GM13976 (cell line): ENCODE results near the gene OSM.

Experiments used
- DNase-seq: peaks from one replicate; pipeline ENCODE4 v3.0.0; 2012; ENCODE audit warnings: low spot score
- in situ Hi-C: fragments of 300-500 bp; cut with MboI; formaldehyde crosslinking; loops from one replicate; pipeline ENCODE4 v1.12.0; 2022; ENCODE audit warnings: low sequenced_read_pairs, mixed read lengths, inconsistent platforms; ENCODE audit not compliant: unreplicated experiment
- TF ChIP-seq, protein P1 (sequence below): IDR thresholded peaks from 2 replicates; pipeline ENCODE4 v1.5.1; 2012; ENCODE audit warnings: borderline replicate concordance, mild to moderate bottlenecking; ENCODE audit not compliant: insufficient read depth; ENCODE audit errors: extremely low read depth, missing control alignments, control extremely low read depth

The OSM gene

DNA sequence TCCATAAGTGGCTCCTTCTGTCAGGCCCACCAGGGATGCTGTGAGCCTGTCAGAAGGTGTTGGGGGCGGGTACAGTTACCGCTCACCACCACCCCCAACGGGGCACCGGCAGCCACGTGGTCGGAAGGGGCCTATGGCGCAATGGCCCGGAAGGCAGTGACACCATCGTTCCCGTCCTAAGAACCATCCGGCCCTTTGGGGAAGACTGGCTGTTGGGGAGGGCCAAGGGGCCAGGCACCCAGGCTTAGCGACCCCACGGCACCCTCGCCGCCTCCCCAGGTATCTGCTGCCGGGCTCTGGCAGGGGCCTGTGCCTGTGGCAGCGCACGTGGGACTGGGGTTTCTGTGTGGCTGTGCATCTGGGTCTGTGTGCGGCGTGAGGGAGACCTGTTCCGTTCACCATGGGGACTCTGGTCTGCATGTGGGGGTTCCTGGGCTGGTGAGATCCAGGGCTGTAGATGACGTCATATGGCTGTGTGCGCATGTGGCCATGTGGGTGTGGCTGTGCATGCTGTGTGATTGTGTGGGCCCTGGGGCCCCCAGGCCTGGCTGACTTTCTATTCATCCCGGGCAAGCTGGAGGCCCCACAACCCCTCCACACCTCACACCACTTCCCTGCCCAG lies 717 bp downstream of the OSM start:
- TF ChIP-seq, protein P1, sequence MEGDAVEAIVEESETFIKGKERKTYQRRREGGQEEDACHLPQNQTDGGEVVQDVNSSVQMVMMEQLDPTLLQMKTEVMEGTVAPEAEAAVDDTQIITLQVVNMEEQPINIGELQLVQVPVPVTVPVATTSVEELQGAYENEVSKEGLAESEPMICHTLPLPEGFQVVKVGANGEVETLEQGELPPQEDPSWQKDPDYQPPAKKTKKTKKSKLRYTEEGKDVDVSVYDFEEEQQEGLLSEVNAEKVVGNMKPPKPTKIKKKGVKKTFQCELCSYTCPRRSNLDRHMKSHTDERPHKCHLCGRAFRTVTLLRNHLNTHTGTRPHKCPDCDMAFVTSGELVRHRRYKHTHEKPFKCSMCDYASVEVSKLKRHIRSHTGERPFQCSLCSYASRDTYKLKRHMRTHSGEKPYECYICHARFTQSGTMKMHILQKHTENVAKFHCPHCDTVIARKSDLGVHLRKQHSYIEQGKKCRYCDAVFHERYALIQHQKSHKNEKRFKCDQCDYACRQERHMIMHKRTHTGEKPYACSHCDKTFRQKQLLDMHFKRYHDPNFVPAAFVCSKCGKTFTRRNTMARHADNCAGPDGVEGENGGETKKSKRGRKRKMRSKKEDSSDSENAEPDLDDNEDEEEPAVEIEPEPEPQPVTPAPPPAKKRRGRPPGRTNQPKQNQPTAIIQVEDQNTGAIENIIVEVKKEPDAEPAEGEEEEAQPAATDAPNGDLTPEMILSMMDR = no peak
- peak; percentile 91 for DNase-seq
- in situ Hi-C loops = loop anchor here (10.0 kb wide), 1 partner anchor 161 kb away; no protein-coding TSS in a partner anchor

DNA sequence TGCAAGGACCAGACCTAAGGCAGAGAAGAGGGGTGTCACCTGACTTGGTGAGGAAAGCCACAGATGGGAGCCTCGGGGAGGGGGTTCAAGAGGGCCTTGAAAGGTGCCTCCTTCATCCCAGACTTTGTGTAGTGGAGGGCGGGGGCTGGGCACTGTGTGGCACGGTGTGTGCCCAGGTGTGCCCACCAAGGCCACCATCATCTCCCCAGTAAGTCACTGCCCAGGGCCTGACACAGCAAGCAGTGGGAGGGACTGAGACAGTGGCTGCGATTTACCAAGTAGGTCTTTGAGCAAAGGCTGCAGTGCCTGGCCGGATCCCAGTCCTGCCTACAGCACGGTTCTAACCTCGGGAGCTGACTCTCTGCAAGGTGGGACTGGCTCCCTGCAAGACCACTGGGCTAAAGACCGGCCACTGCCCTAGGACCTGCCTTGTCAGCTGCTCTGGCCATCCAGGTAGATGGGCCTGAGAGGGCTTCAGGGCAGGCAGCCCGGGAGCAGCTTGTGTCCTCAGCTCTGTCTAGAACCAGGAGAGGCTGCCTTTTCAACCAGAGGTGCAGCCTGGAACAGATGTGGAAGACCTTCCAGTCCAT lies 1.4 kb downstream of the OSM start:
- TF ChIP-seq, protein P1 = no peak
- no peak for DNase-seq
- in situ Hi-C loops = loop anchor here (10.0 kb wide), 1 partner anchor 160 kb away; no protein-coding TSS in a partner anchor

DNA sequence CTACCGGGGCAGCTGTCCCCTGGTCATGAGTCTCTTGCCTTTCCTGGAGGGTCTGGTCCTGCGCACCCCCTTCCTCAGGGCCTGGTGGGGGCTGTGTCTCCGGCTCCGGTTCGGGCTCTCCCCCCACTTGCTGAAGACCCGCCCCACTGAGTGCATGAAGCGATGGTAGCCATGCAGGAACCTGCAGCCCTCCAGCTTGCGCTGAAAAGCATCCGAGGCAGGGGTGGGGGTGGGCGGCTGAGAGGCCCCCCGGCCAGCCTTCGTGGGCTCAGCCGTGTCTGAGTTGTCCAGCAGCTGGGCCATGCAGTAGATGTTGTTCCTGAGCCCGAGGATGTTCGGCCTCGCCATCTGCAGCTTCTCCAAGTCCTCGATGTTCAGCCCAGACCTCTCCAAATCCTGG lies 2.8 kb downstream of the OSM start:
- TF ChIP-seq, protein P1 = no peak
- in situ Hi-C loops = loop anchor here (10.0 kb wide), 1 partner anchor 159 kb away; no protein-coding TSS in a partner anchor

DNA sequence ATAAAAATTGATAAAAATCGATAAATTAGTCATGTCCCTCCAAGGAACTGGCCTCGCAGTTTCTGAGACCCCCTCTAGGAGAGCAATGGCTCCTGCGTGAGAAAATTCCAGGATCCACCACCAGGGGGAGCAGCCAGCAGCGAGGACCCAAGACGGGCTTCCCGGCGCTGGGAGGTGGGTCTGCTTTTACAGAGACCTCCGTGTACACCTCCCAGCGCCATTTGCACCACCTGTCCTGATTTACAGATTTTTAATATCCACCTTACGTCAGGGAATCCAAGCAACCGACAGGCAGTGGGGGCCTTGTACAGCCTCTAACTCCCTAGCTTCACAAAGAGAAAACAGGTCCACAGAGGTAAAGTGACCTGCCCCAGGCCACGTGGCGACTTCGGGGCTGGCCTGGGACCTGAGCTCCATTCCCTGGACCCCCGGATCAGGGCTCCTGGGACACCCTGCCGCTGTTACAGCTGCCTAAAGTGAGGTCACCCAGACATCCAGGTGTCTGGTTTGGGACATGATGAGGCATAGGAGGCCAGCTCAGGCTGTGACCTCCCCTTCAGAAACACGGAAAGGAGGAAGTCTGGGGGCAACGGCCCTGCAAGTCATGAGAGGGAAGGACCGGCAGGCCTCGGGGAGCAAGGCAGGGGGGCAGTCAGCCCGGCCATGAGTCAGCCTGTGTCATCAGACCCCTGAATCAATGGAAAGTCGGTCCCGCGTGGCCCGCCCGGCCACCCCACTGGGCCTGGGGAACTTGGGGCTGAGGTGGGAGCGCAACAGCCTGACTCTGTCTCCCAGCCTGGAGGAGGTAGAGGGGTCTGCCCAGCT lies 3.5 kb downstream of the OSM start:
- TF ChIP-seq, protein P1 = peak; percentile 88
- in situ Hi-C loops = loop anchor here (10.0 kb wide), 1 partner anchor 158 kb away; no protein-coding TSS in a partner anchor
- peak; percentile 81 for DNase-seq

More for the DNA sequence above, 2.8 kb downstream of the OSM start:
- no peak for DNase-seq

DNA sequence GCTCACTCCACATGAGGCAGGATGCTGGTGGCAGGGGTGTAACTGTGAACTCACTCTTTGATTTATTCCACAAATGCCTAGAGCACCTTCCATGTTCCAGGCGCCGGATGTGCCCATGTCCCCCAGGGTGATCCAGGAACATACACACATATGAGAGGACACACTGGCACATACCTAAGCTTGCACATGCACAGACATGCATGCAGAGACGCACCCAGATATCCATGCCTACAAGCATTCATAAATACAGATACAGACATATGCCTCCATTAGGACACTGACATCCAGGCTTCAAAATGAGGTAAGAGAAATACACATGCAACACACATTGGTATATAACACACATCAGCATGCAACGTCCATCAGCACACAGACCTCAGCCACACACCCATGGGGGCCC lies 4.5 kb downstream of the OSM start:
- TF ChIP-seq, protein P1 = no peak
- in situ Hi-C loops = loop anchor here (10.0 kb wide), 1 partner anchor 157 kb away; no protein-coding TSS in a partner anchor
- no peak for DNase-seq

DNA sequence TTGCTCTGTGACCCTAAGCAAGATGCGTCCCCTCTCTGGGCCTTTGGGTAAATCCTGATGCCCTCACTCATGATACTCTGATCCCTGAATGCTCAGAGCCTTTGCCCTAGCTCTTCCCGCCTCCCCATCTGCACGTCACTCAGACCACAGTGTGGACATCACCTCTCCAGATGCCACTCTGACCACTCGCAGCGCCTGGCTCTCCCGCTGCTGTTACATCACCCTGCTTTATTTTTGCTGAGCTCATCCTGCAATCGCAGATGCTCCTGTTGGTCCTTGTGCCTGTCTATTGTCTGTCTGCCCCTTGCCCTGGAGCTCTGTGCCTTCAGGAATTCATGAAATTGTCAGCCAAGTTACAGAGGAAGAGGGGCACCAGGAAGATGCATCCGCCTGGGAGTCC lies 5.5 kb downstream of the OSM start:
- in situ Hi-C loops = loop anchor here (10.0 kb wide), 1 partner anchor 156 kb away; no protein-coding TSS in a partner anchor
- no peak for DNase-seq
- TF ChIP-seq, protein P1 = no peak
